ENCODE data around the gene NACC2. TPM values are rescaled to one million over a fixed set of nuclear protein-coding genes. Genes with fewer than 3 reads are reported as not detected.

NACC2 gene
- total RNA-seq, 1 experiment from 2014 or later, result 62.0 TPM

- no TSS peak for BruUV-seq (replicated peaks)
- DNase-seq (ENCODE audit: low read depth, low spot score), result no peak
- Histone ChIP-seq H3K27ac (ENCODE audit: low read length) (peak overlapping the region; percentile 39; the same call in 1 of the 2 replicates), H3K9me3 (ENCODE audit: control insufficient read depth, insufficient read depth, low read depth, low read length) (no peaks in the 10 kb centered on the region), H3K27me3 (ENCODE audit: control insufficient read depth, insufficient read depth, low read length) (no peaks in the 10 kb centered on the region), H3K4me3 (ENCODE audit: low read depth in 2 of 2, low read length in 2 of 2) (peak overlapping the region; percentile 26 to 34), H3K4me1 (ENCODE audit: control insufficient read depth, insufficient read depth, low read length) (no peaks in the 10 kb centered on the region), H3K36me3 (ENCODE audit: control insufficient read depth, insufficient read depth, low read length) (no peaks in the 10 kb centered on the region)
- in situ Hi-C loops (cut with HindIII; ENCODE audit: low pct_unique_long_range_greater_than_20kb, low sequenced_read_pairs), result no loop called here
- POLR2A ChIA-PET, result no interaction called here
- ATAC-seq, result no peak
- TF ChIP-seq REST (IDR thresholded peaks at IDR 0.05; ENCODE audit: insufficient read depth in 1 of 2, low read depth in 2 of 2, low read length in 1 of 2), result no peak
- no peak for TF ChIP-seq SIN3A (IDR thresholded peaks at IDR 0.05; ENCODE audit: borderline replicate concordance, insufficient read depth, low read depth, low read length)
- TF ChIP-seq CTCF (IDR thresholded peaks at IDR 0.05), result no peak
- no peak for TF ChIP-seq POLR2AphosphoS5 (IDR thresholded peaks at IDR 0.05; ENCODE audit: low read depth, low read length)
- TF ChIP-seq TCF7L2 (IDR thresholded peaks at IDR 0.05; ENCODE audit: low read depth, low read length), result no peak
- intact Hi-C loops (cut with micrococcal nuclease; ENCODE audit: unreplicated experiment), result no loop called here
- CTCF ChIA-PET, result no interaction called here
Observed at GRCh38 chr9:135961811-135962695, 133.0 kb downstream of the NACC2 start.

- Histone ChIP-seq H3K36me3 (ENCODE audit: control insufficient read depth, insufficient read depth, low read length) (no peaks in the 10 kb centered on the region), H3K9me3 (ENCODE audit: control insufficient read depth, insufficient read depth, low read depth, low read length) (no peaks in the 10 kb centered on the region), H3K27me3 (ENCODE audit: control insufficient read depth, insufficient read depth, low read length) (no peaks in the 10 kb centered on the region), H3K27ac (ENCODE audit: low read length) (peak within 1 kb of the TSS; percentile 71), H3K4me1 (ENCODE audit: control insufficient read depth, insufficient read depth, low read length) (no peaks in the 10 kb centered on the region), H3K4me3 (ENCODE audit: low read depth in 2 of 2, low read length in 2 of 2) (peak within 1 kb of the TSS; percentile 70)
- no peak for TF ChIP-seq REST (IDR thresholded peaks at IDR 0.05; ENCODE audit: insufficient read depth in 1 of 2, low read depth in 2 of 2, low read length in 1 of 2)
- TF ChIP-seq POLR2AphosphoS5 (IDR thresholded peaks at IDR 0.05; ENCODE audit: low read depth, low read length), result no peak
- no peak; the same call in 1 of the 2 replicates for TF ChIP-seq CTCF (IDR thresholded peaks at IDR 0.05)
- no peak for TF ChIP-seq SIN3A (IDR thresholded peaks at IDR 0.05; ENCODE audit: borderline replicate concordance, insufficient read depth, low read depth, low read length)
- TF ChIP-seq TCF7L2 (IDR thresholded peaks at IDR 0.05; ENCODE audit: low read depth, low read length), result no peak
- DNase-seq (ENCODE audit: low read depth, low spot score), result peak; percentile 63
- POLR2A ChIA-PET, result no interaction called here
- CTCF ChIA-PET, result no interaction called here
- in situ Hi-C loops (cut with HindIII; ENCODE audit: low pct_unique_long_range_greater_than_20kb, low sequenced_read_pairs) (no loop called here), intact Hi-C loops (cut with micrococcal nuclease; ENCODE audit: unreplicated experiment) (no loop called here)
- ATAC-seq, result peak; percentile 95
- no TSS peak for BruUV-seq (replicated peaks)
Observed at GRCh38 chr9:135961277-135961715, 133.8 kb downstream of the NACC2 start, which contains the start of gene UBAC1. UBAC1 (minus strand) TSS chr9:135961373; CDS start chr9:135961162, 211 bp downstream.
